ENCODE data around the gene GOLGA8B. TPM values are rescaled to one million over a fixed set of nuclear protein-coding genes. Genes with fewer than 3 reads are reported as not detected.

Gene GOLGA8B
- polyA plus RNA-seq, 3 donors: 0.37 to 11.5 TPM; not detected in 1

DNA sequence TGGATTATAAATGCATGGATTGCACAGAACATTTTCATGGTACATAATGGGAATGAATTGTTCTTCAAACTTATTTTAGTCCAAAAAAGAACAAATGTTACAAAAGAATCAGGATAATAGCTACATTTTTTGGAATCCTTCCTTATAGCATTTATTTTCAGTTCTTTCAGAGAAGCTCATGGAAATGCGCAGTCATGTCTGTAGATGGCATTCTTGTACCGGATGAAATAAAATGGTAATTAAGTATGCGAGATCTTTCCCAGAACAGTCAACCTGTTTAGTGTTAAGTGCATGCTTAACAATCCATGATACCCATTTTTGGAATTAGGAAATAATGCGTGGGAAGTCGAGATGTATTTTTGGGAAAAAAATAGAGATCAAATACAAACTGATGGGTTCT is 38.2 kb upstream of the GOLGA8B start:
- 10% methylated on average over 3 of the region's 5 CpGs for WGBS (ENCODE audit: insufficient coverage)
- no peaks in the 10 kb centered on the region for H3K36me3 ChIP-seq (replicated peaks in 1 of 2; ENCODE audit: control insufficient read depth in 1 of 2, insufficient read depth in 2 of 2, low read length in 2 of 2)
- no peak overlapping the region for H3K27ac ChIP-seq (ENCODE audit: low read depth in 1 of 2, low read length in 2 of 2)
- no peaks in the 10 kb centered on the region for H4K20me1 ChIP-seq (ENCODE audit: insufficient read depth, low read length)
- Mint-ChIP-seq H3K27me3 (ENCODE audit: low read depth in 3 of 3) (peaks cover 0 to 4% (median 2%) of the 10 kb centered on the region in 3 donors), H3K4me3 (no peak overlapping the region), H3K4me1 (peaks cover 10% of the 10 kb centered on the region), H3K9me3 (peaks cover 0 to 2% (median 0%) of the 10 kb centered on the region in 7 donors), H3K36me3 (no peaks in the 10 kb centered on the region), H3K27ac (no peak overlapping the region)
- H3K4me3 ChIP-seq (replicated peaks in 1 of 3; ENCODE audit: low read depth in 2 of 3, low read length in 3 of 3): no peak overlapping the region
- H2AFZ ChIP-seq (ENCODE audit: insufficient read depth, low read depth, low read length, poor library complexity, severe bottlenecking): no peak overlapping the region
- no peak overlapping the region for H3K4me2 ChIP-seq (replicated peaks; ENCODE audit: extremely low read depth, low read length, poor library complexity, severe bottlenecking)
- TF ChIP-seq CTCF (IDR thresholded peaks at IDR 0.05): no peak
- H3K9me3 ChIP-seq (replicated peaks in 1 of 2; ENCODE audit: control insufficient read depth in 1 of 2, insufficient read depth in 1 of 2, low read length in 2 of 2): no peaks in the 10 kb centered on the region
- DNase-seq: no peak
- intact Hi-C loops (cut with micrococcal nuclease): no loop called here
- H3K9ac ChIP-seq (ENCODE audit: insufficient read depth, low read length, poor library complexity, severe bottlenecking): no peak overlapping the region
- H3K27me3 ChIP-seq (ENCODE audit: control insufficient read depth in 2 of 2, insufficient read depth in 2 of 2, low read length in 2 of 2): no peaks in the 10 kb centered on the region
- peaks cover 10 to 11% of the 10 kb centered on the region in 2 donors for H3K4me1 ChIP-seq (ENCODE audit: control insufficient read depth in 1 of 2, insufficient read depth in 2 of 2, low read length in 2 of 2)
- H3K79me2 ChIP-seq (ENCODE audit: insufficient read depth, low read length): no peaks in the 10 kb centered on the region

DNA sequence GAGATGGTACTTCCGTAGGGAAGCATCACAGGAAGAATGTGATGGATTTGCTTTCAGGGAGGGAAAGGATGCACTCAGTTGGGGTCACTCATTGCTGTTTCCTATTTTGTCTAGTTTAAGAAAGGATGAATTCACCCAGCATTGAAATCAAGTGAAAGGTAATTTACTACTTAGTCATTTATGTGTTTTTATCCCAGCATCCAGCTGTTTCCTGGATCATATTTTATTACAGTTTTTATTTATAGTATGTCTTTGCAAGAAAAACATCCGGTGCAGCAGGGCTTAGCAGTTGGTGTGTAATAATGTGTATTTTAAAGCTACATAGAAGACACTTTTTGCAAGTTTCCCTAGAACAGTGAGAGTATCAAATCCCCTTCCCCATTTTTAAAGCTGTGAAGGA is 37.4 kb upstream of the GOLGA8B start:
- intact Hi-C loops (cut with micrococcal nuclease): no loop called here
- Mint-ChIP-seq H3K4me1 (peaks cover 10% of the 10 kb centered on the region), H3K36me3 (no peaks in the 10 kb centered on the region), H3K27me3 (ENCODE audit: low read depth in 3 of 3) (peaks cover 0 to 4% (median 2%) of the 10 kb centered on the region in 3 donors), H3K4me3 (no peak overlapping the region), H3K27ac (no peak overlapping the region), H3K9me3 (peaks cover 0 to 2% (median 0%) of the 10 kb centered on the region in 7 donors)
- Histone ChIP-seq H3K9me3 (replicated peaks in 1 of 2; ENCODE audit: control insufficient read depth in 1 of 2, insufficient read depth in 1 of 2, low read length in 2 of 2) (no peaks in the 10 kb centered on the region), H3K27me3 (ENCODE audit: control insufficient read depth in 2 of 2, insufficient read depth in 2 of 2, low read length in 2 of 2) (no peaks in the 10 kb centered on the region), H3K27ac (ENCODE audit: low read depth in 1 of 2, low read length in 2 of 2) (no peak overlapping the region), H3K4me3 (replicated peaks in 1 of 3; ENCODE audit: low read depth in 2 of 3, low read length in 3 of 3) (no peak overlapping the region), H2AFZ (ENCODE audit: insufficient read depth, low read depth, low read length, poor library complexity, severe bottlenecking) (no peak overlapping the region), H3K4me1 (ENCODE audit: control insufficient read depth in 1 of 2, insufficient read depth in 2 of 2, low read length in 2 of 2) (peaks cover 10 to 11% of the 10 kb centered on the region in 2 donors), H3K9ac (ENCODE audit: insufficient read depth, low read length, poor library complexity, severe bottlenecking) (no peak overlapping the region), H3K4me2 (replicated peaks; ENCODE audit: extremely low read depth, low read length, poor library complexity, severe bottlenecking) (no peak overlapping the region), H3K36me3 (replicated peaks in 1 of 2; ENCODE audit: control insufficient read depth in 1 of 2, insufficient read depth in 2 of 2, low read length in 2 of 2) (no peaks in the 10 kb centered on the region), H3K79me2 (ENCODE audit: insufficient read depth, low read length) (no peaks in the 10 kb centered on the region), H4K20me1 (ENCODE audit: insufficient read depth, low read length) (no peaks in the 10 kb centered on the region)
- 17% methylated on average over 1 of the region's 2 CpGs for WGBS (ENCODE audit: insufficient coverage)
- DNase-seq: no peak
- TF ChIP-seq CTCF (IDR thresholded peaks at IDR 0.05): no peak

Data from CD14-positive monocyte (primary cell).